ENCODE measurements around the gene FARP2. TPM values are rescaled to one million over a fixed set of nuclear protein-coding genes. Genes with fewer than 3 reads are reported as not detected.

Gene FARP2
- total RNA-seq, 2 experiments from 2014 or later: 17.2 to 18.3 TPM

- H3K9me3 ChIP-seq (ENCODE audit: control insufficient read depth in 1 of 2, insufficient read depth in 1 of 2, low read length in 2 of 2): no peaks in the 10 kb centered on the region
- H3K36me3 ChIP-seq (ENCODE audit: insufficient read depth, low read length): peaks cover 46% of the 10 kb centered on the region
- H3K27ac ChIP-seq (ENCODE audit: low read depth in 1 of 2, low read length in 2 of 2): no peak overlapping the region
- H3K27me3 ChIP-seq (ENCODE audit: control insufficient read depth in 1 of 2, insufficient read depth in 2 of 2, low read length in 2 of 2): no peaks in the 10 kb centered on the region
- Mint-ChIP-seq H3K9me3 (no peaks in the 10 kb centered on the region), H3K27me3 (no peaks in the 10 kb centered on the region), H3K4me3 (no peak overlapping the region), H3K36me3 (ENCODE audit: low read depth) (peaks cover 67% of the 10 kb centered on the region), H3K4me1 (ENCODE audit: low read depth) (peaks cover 49% of the 10 kb centered on the region), H3K27ac (peak overlapping the region; percentile 27)
- POLR2A ChIA-PET: no interaction called here
- H3K4me3 ChIP-seq (ENCODE audit: low read length): no peak overlapping the region
- H3K4me1 ChIP-seq (ENCODE audit: insufficient read depth, low read length): peaks cover 22% of the 10 kb centered on the region
- CTCF ChIA-PET: no interaction called here
- TF ChIP-seq, protein P1, sequence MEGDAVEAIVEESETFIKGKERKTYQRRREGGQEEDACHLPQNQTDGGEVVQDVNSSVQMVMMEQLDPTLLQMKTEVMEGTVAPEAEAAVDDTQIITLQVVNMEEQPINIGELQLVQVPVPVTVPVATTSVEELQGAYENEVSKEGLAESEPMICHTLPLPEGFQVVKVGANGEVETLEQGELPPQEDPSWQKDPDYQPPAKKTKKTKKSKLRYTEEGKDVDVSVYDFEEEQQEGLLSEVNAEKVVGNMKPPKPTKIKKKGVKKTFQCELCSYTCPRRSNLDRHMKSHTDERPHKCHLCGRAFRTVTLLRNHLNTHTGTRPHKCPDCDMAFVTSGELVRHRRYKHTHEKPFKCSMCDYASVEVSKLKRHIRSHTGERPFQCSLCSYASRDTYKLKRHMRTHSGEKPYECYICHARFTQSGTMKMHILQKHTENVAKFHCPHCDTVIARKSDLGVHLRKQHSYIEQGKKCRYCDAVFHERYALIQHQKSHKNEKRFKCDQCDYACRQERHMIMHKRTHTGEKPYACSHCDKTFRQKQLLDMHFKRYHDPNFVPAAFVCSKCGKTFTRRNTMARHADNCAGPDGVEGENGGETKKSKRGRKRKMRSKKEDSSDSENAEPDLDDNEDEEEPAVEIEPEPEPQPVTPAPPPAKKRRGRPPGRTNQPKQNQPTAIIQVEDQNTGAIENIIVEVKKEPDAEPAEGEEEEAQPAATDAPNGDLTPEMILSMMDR (IDR thresholded peaks at IDR 0.05): no peak
- ATAC-seq (ENCODE audit: poor library complexity) (no peak), DNase-seq (no peak)
- intact Hi-C loops (cut with DNase I, micrococcal nuclease): no loop called here
These were observed 32.3 kb upstream of the FARP2 start for GRCh38 chr2:241323778-241324177.

GRCh38 chr2:241324775-241325174 lies 31.3 kb upstream of the FARP2 start:
- no peaks in the 10 kb centered on the region for H3K27me3 Mint-ChIP-seq
- H3K9me3 ChIP-seq (ENCODE audit: control insufficient read depth in 1 of 2, insufficient read depth in 1 of 2, low read length in 2 of 2): no peaks in the 10 kb centered on the region
- no peak overlapping the region for H3K4me3 ChIP-seq (ENCODE audit: low read length)
- DNase-seq (no peak), ATAC-seq (ENCODE audit: poor library complexity) (no peak)
- H3K36me3 Mint-ChIP-seq (ENCODE audit: low read depth): peaks cover 70% of the 10 kb centered on the region
- intact Hi-C loops (cut with DNase I, micrococcal nuclease): no loop called here
- peaks cover 42% of the 10 kb centered on the region for H3K4me1 Mint-ChIP-seq (ENCODE audit: low read depth)
- ChIA-PET CTCF (no interaction called here), POLR2A (no interaction called here)
- H3K4me3 Mint-ChIP-seq: no peak overlapping the region
- peaks cover 54% of the 10 kb centered on the region for H3K36me3 ChIP-seq (ENCODE audit: insufficient read depth, low read length)
- H3K4me1 ChIP-seq (ENCODE audit: insufficient read depth, low read length): peaks cover 16% of the 10 kb centered on the region
- no peak overlapping the region for H3K27ac Mint-ChIP-seq
- TF ChIP-seq, protein P1 (IDR thresholded peaks at IDR 0.05): no peak
- H3K27ac ChIP-seq (ENCODE audit: low read depth in 1 of 2, low read length in 2 of 2): no peak overlapping the region
- no peaks in the 10 kb centered on the region for H3K27me3 ChIP-seq (ENCODE audit: control insufficient read depth in 1 of 2, insufficient read depth in 2 of 2, low read length in 2 of 2)
- H3K9me3 Mint-ChIP-seq: no peaks in the 10 kb centered on the region

- no peak overlapping the region for H3K27ac Mint-ChIP-seq
- H3K4me3 ChIP-seq (ENCODE audit: low read length): no peak overlapping the region
- no peaks in the 10 kb centered on the region for H3K27me3 ChIP-seq (ENCODE audit: control insufficient read depth in 1 of 2, insufficient read depth in 2 of 2, low read length in 2 of 2)
- H3K27me3 Mint-ChIP-seq: no peaks in the 10 kb centered on the region
- POLR2A ChIA-PET: no interaction called here
- peaks cover 70% of the 10 kb centered on the region for H3K36me3 Mint-ChIP-seq (ENCODE audit: low read depth)
- no peaks in the 10 kb centered on the region for H3K9me3 Mint-ChIP-seq
- H3K9me3 ChIP-seq (ENCODE audit: control insufficient read depth in 1 of 2, insufficient read depth in 1 of 2, low read length in 2 of 2): no peaks in the 10 kb centered on the region
- intact Hi-C loops (cut with DNase I, micrococcal nuclease): no loop called here
- DNase-seq: no peak
- no peak overlapping the region for H3K4me3 Mint-ChIP-seq
- peaks cover 13% of the 10 kb centered on the region for H3K4me1 ChIP-seq (ENCODE audit: insufficient read depth, low read length)
- TF ChIP-seq, protein P1 (IDR thresholded peaks at IDR 0.05): no peak
- peaks cover 58% of the 10 kb centered on the region for H3K36me3 ChIP-seq (ENCODE audit: insufficient read depth, low read length)
- no peak overlapping the region for H3K27ac ChIP-seq (ENCODE audit: low read depth in 1 of 2, low read length in 2 of 2)
- no peak for ATAC-seq (ENCODE audit: poor library complexity)
- peaks cover 39% of the 10 kb centered on the region for H3K4me1 Mint-ChIP-seq (ENCODE audit: low read depth)
- CTCF ChIA-PET: no interaction called here
These were observed 30.8 kb upstream of the FARP2 start for GRCh38 chr2:241325257-241325656.
